NT2/D1 (cell line): ENCODE measurements around the gene HMG20B.

ENCODE experiments used
- SUZ12 ChIP-seq: IDR thresholded peaks from 2 replicates; pipeline ENCODE4 v1.6.1; 2011; ENCODE audit not compliant: insufficient read length, insufficient read depth; ENCODE audit errors: extremely low read depth
- YY1 ChIP-seq: IDR thresholded peaks from 2 replicates; pipeline ENCODE4 v1.6.1; 2011; ENCODE audit not compliant: insufficient read length, insufficient read depth
- ZNF274 ChIP-seq: IDR thresholded peaks from 2 replicates; pipeline ENCODE4 v1.6.1; 2011; ENCODE audit warnings: mild to moderate bottlenecking, low read depth, low read length

- TF ChIP-seq YY1 (no peak), ZNF274 (no peak), SUZ12 (no peak)
Observed at GRCh38 chr19:3622224-3622623, 49.5 kb downstream of the HMG20B start.
